Eye (tissue), 1 donor: Measurements from ENCODE around the gene SLC35D3.
"Not testable (repeated sequence)": the region's sequence is repeated elsewhere in the genome, so short reads cannot be mapped to it uniquely, and the experiment has no call there.

Source experiments
- DNase-seq: peaks from one replicate; pipeline ENCODE4 v3.0.0-alpha.2; 2015

Gene SLC35D3, protein sequence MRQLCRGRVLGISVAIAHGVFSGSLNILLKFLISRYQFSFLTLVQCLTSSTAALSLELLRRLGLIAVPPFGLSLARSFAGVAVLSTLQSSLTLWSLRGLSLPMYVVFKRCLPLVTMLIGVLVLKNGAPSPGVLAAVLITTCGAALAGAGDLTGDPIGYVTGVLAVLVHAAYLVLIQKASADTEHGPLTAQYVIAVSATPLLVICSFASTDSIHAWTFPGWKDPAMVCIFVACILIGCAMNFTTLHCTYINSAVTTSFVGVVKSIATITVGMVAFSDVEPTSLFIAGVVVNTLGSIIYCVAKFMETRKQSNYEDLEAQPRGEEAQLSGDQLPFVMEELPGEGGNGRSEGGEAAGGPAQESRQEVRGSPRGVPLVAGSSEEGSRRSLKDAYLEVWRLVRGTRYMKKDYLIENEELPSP

DNA sequence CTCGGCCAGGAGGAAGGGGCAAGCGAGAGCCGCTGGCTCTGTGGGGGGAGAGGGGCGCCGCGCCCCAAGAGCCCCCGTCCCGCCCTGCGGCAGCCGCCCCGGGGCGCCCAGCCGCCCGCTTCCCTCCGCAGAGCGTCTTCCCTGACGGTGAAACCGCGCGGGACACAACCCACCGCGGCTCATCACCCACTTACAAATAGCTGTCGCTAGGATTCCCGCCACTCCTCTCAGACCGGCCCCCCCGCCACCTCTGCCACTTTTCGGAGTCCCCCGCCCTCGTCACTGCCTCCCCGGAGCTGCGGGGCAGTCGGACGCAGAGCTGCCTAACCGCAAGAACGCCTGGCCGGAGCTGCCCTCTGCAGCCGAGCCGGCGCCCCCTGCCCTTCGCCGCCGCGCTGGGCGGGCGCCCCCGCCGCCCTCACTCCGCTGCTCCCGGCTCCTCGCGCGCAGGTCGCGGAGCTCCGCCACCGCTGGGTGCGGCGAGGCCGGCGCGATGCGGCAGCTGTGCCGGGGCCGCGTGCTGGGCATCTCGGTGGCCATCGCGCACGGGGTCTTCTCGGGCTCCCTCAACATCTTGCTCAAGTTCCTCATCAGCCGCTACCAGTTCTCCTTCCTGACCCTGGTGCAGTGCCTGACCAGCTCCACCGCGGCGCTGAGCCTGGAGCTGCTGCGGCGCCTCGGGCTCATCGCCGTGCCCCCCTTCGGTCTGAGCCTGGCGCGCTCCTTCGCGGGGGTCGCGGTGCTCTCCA is at the start of gene SLC35D3:
Gene SLC35D3 (plus strand): TSS at position 366 of the 749 bp plus-strand sequence. CDS start 128 bp downstream, at position 494.
- DNase-seq, result peak; percentile 74

DNA sequence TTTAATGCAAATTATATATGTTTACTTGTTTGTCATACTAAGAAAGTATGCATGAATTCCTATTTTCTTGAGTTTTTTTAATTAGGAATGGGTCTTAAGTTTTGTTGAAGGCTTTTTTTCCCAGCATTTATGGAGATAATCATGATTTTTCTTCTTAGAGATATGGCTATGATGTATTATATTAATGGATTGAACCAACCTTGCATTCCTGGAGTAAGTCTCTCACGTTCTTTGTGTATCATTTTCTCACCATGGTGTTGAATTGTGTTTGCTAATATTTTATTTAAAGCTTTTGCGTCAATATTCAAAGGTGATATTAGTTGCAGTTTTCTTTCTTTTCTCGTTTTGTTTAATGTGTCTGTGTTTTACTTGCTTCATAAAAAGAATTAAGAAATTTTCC is 48.4 kb upstream of the SLC35D3 start:
- peak; percentile 52 for DNase-seq

DNA sequence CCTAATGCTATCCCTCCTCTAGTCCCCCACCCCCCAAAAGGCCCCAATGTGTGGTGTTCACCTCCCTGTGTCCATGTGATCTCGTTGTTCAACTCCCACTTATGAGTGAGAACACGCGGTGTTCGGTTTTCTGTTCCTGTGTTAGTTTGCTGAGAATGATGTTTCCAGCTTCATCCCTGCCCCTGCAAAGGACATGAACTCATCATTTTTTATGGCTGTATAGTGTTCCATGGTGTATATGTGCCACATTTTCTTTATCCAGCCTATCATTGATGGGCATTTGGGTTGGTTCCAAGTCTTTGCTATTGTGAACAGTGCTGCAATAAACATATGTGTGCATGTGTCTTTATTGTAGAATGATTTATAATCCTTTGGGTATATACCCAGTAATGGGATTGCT is 45.6 kb upstream of the SLC35D3 start:
- not testable (repeated sequence) for DNase-seq

DNA sequence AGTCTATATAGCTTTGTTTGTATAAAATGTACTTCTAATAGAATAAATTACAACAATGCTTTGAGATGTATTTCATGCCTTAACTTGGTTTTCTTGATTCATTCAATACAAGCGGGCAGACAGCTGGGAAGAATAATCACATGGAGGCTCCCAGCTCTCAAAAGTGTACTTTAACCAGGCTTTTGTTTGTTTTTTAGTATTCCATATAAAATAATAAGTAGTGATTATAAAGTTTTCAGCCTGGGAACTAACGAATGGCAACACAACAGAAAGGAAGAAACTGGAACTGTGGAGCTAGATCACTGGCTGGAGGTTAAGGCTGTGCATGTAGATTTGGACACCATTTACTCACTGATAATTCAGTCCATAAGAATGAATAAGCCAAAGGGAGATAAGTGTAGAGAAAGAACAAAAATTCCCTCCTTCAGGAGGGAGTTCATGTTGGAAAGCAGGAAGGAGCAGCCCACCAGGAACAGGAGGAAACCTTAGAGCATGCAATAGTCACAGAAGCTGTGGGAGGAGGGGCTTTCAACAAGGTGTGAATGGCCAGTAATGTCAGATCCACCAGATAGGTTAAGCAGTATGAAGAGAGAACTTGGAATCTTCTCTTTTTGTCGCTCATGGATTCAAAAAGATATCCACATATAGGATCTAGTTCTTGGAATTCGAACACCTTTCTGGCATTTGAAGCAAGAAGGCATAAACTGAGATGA is 41.2 kb upstream of the SLC35D3 start:
- DNase-seq, result no peak

DNA sequence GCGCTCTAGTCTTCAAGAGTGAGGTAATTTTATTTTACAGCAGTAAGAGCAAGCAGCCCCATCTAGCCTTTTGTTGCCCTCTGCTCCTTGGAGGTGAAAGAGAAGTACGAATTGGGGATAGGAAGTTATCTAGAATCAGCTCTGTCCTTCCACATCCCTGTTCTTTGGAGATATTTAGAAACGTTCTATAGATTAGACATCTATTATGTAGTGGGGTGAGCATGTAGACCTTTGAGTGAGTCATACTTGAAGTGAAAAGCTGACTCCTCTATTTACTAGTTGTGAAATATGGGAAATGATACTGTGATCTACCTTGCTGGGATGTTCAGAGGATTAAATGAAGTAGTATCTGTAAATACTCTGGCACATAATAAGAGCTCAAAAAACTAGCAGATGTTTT is 36.0 kb upstream of the SLC35D3 start:
- no peak for DNase-seq

DNA sequence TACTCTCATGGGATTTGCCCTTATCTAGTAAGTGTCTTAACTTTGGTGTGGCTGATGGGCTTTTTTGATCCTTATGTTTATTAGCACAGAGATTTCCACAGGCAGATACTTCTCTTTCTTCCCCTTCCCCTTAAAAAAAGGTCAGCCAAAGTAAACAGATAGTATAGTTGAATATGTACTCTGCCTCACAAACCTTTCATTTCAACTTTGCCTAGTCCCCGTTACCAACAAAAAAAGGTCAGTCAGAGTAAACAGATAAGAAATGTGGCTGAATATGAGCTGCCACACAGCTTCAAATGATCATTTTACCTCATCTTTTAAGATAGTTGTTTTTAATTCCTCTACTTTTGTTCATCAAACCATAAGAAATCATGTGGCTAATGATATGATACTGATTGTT is 34.1 kb upstream of the SLC35D3 start:
- no peak for DNase-seq

DNA sequence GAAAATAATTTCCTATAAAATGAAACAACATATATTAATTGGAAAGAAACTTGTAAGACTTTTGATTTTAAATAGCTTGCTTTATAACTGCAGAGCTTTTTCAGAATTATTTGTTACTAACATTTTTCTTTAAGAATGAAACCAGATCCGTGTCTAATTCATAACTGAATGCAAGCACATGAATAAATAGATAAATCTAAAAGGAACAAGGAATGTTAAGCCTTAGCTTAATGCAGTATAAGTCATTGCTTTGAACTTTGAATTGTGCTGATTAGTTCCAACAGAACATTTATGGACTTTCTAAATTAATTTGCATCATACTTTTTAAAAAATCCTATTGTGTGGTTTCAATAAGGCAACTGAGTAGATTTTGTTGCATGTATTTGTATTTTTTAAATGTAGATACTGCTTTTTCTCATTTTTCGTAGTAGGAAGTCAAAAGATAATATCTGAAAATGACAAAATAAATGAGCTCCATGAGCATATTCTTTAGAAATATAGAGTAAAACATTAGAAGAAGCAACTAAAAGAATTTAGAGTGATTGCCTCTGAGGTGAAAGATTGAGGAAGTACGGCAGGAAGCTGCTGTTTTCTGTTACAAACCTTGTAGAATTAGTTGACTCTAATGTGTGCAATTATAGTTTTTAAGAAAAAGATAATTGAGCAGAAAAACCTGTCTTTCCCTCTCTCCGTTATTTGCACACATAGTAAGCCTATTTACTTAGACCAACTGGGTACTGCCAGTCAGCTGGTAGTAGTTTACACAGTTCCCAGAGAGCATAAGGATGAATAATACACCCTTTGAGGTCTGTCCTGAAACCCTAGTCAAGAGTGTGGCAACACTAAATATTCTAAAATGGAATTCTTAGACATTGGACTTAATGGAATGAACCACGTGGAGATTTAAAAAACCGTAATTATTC is 32.6 kb upstream of the SLC35D3 start:
- no peak for DNase-seq

DNA sequence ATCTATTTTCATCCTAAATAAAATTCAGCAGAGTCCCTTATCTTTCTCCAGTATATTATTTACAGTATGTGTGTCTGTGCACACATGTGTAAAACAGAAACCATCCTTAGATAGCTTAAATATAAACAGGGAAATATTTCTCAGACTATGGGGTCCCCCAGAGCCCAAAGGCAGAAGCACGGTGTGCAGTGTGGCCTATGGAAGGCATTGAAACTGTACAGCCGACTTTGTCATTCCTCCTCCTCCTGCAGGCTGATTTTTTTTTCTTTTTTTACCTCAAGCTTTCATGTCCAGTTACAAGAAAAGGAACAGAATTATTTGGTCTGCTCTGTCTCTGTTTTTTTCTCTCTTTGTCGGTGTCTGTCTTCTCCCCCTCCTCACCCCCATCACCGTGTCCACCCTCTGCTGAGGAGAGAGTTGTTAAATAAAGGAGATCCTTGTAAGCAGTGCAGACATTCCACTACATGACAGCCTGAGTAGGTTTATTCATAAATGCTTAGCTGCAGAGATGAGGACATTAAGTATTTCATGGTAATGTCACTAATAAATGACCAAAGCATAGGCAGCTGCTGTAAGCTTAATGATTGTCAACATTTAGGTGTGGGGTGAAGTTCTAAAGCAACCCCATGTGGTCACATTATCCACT is 31.8 kb upstream of the SLC35D3 start:
- no peak for DNase-seq

DNA sequence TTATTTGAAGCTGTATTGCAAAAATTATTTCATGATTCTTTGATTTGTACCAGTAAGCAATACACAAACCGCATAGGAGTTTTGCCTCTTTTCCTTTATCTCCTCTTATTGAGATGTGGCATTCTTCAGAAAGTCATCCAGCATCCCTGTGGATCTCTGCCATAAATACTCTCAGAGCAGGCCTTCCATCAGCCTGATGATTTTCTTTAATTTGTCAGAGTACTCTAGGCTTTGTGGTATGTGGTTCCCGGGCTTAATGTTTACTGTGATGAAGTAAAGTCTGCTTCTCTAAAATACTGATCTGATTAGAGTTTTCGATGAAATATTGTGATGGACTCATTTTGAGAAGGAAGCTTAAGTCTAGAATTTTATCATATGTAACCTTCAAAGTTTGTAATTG is 31.1 kb upstream of the SLC35D3 start:
- no peak for DNase-seq

DNA sequence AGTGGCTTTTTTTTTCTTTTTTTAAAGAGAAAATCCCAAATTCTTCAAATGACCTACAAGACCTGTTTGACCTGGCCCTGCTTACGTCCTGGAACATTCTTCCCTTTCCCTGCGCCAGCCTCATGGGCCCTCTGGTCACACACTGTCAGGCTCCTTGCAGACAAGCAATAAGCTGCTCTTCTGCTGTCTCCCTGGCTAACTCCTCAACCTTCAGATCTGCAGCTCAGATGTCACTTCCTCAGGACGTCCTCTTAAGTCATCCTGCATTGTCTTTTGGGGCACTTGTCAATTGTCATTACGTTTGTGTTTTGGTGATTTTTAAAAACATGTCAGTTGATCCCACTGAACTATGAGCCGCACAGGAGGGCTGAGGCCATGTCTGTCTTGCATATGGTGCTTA is 28.9 kb upstream of the SLC35D3 start:
- DNase-seq, result no peak

DNA sequence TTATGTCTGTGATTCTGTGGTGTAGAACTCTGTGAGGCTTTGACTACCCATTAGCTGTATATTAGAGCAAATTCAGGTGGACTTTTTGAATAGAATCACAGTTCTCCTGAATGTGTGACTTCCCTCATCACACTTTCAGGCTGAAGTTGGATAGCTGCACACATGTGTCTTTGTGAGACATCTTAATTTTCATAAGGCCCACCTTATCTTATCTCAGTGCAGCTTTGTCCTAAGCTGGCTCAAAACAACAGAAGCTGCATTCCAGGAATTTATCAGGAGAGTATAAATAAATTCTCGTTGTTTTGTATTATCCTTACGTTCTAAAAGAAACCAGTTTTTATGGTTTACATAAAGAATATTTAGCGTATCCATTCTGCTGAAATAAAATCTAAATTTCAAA is 26.2 kb upstream of the SLC35D3 start:
- no peak for DNase-seq

DNA sequence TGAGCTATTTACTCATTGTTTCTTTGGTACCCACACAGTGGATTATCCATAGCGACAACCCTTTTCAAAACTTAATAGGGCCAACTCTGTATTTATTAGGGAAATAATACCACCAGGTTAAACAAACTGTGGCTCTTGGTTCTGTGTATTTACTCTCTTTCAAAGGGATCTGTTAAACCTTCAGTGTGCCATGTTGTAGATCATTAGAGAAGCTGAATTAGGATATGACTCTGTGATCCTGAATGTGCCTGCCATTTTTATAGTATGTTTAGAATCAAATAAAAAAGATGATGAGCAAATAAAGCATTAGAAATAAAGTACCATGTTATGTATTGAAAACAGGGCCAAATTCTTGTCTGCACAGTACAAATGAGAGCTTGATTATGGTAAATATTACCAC is 25.0 kb upstream of the SLC35D3 start:
- DNase-seq, result no peak

DNA sequence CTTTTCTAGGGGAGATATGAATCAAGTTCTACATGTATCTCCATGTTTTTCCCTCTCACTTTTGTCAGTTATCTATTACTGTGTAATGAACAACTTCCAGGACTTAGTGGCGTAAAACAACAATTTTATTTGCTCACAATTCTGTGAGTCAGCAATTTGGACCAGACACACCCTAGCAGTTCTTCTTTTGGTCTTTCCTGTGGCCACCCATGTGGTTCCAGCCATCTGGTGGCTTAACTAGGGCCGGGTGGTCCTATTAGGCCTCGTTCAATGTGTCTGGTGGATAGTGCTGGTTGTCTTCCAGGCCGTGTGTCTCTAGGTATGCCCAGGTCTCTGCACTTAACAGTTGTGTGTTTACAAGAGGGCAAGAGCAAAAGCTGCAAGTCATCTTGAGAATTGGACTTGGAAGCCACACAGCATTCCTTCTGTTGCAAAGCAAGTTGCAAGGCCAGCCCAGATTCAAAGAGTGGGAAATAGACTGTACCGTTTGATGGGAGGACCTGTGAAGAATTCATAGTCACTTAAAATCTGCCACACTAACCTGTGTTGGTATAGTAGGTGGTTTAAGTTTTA is 20.8 kb upstream of the SLC35D3 start:
- DNase-seq, result no peak

DNA sequence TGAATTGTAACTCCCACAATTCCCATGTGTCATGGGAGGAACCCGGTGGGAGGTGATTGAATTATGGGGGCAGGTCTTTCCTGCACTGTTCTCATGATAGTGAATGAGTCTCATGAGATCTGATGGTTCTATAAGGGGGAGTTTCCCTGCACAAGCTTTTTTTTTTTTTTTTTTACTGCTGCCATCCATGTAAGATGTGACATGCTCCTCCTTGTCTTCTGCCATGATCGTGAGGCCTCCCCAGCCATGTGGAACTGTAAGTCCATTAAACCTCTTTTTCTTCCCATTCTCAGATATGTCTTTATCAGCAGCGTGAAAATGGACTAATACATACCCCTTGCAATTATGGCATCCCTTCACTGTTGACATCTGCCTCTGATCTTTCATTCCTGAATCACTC is 17.6 kb upstream of the SLC35D3 start:
- not testable (repeated sequence) for DNase-seq

DNA sequence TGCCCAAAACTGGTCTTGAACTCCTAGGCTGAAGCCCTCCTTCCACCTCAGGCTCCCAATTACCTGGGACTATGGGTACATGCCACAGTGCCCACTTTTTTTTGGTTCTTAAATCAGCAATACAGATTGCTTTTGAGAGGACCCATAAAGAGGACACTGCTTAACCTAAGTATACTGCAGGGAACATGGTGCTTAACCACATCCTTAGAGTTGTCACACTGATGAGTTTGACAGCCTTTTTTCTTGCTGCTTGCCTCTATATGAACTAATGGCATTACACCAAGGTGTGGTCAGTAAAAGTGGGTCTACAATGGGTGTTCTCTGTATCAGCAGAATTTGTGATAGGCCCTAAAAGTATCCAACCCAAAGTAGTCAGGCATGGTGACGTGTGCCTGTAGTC is 7.2 kb upstream of the SLC35D3 start:
- no peak for DNase-seq

DNA sequence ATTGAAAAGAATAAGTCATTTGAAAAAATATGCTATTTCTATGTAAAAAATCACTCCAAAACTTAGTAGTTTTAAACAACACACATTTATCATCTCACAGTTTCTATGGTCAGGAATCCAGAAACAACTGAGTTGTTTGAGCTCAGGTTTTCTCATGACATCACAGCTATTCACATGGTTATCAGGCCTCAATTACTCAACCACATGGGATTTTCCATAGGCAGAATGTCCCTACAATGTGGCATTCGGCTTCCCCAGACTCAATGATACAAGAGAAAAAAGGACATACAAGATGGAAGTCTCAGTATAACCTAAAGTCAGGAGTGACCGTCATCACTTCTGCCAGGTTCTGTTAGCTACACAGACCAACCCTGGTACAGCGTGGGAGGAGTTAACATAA is 3.4 kb upstream of the SLC35D3 start:
- DNase-seq, result no peak

DNA sequence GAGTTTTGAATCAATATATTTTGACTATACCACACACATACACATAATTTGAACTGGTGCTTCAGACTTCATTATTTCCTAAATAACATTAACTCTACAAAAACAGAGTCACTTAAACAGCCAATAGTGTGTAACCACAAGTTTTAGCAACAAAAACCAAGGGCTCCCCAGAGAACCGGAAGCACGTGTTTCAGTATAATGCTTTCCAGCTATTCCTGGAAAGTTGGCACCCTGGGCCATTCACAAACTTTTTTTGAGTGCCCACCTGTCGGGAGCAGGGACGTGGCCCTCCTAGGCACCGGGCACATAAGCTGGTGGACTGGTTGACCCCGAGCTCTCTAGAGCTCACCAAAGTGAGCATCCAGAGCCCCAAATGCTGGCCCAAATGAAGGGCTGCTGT is 1.9 kb upstream of the SLC35D3 start:
- DNase-seq, result no peak

DNA sequence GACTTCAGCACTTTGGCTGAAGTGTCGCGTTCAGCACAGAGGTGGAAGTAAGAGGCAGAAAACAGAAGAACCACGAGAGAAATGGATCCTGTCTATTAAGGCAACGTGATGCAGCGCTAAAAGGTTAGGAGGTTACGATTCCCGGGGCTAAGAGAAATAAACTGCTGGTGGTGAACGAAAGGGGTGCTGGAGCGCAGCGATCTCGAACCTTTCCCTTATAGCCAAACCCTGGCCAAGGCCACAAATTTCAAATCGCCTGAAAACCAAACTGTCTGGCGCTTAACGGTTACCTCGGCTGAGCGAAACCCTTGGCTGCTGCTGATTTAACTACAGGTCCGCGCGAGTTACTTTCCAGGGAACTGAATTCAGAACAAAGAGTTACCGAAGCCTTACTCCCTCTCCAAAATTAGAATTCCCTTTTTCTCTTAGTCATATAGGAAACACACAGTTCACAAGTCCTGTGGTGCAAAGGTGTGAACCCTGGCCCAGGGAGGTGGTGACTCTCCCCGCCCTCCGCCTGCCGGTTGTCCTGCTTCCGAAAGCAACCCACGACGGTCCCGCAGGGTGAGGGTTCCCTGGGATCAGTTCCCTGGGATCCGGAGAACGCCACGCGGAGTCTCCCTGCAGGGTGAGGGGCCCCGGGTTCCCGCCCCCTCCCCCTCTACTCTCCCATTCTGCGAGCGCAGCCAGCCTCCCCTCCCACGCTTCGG is 1.3 kb upstream of the SLC35D3 start:
- DNase-seq, result peak; percentile 72

DNA sequence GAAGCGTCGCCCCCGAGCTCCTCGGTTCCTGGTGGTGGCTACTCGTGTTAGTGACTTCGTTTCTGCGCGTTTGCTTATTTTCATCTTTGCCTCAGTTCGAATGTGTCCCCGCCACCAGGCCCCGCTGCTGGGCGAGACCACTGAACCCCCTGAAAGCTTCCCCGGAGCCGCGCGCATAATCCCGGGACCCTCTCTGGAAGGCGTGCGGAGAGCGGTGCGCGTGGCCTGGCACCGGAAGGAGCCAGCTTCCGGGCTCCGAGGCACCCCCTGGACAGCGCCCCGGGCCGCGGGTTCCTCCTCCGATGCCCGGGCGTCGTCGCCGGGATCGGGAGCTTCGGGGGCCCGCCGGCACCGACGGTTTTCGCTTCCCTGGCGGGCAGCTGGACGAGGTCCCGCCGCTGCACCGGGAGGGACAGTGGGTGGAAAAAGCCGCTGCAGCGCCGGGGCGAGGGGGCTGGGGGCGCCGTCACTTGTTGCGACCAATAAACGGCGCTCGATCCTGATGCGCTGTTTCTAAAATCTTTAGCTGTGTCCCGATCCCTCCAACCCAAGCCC is 643 bp upstream of the SLC35D3 start:
- DNase-seq, result peak; percentile 68

DNA sequence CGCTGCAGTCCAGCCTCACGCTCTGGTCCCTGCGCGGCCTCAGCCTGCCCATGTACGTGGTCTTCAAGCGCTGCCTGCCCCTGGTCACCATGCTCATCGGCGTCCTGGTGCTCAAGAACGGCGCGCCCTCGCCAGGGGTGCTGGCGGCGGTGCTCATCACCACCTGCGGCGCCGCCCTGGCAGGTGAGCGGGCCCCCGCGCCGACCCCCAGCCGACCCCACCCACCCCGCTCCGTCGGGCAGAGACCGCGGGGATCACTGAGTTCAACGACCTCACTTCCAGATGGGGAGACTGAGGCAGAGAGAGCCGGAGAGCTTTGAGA is 545 bp downstream of the SLC35D3 start:
- peak; percentile 77 for DNase-seq
